Memory B cell (primary cell): Measurements from ENCODE around the gene RNF217.

Experiments
- ATAC-seq: fragments of 150-1000 bp; cut with Tn5 transposase; 2 replicates; pipeline ENCODE4 v1.10.0; 2021; ENCODE audit warnings: low read depth, mild to moderate bottlenecking, moderate library complexity
- DNase-seq, 2 donors: peaks; one replicate each; pipeline ENCODE4 v3.0.0; 2022; ENCODE audit warnings: low spot score in 2 of 2
- H3K27ac Mint-ChIP-seq: one replicate; pipeline ENCODE4 v1.8.0; 2022; ENCODE audit warnings: mild to moderate bottlenecking, moderate library complexity, mixed read lengths
- H3K27me3 Mint-ChIP-seq: one replicate; pipeline ENCODE4 v1.8.0; 2022; ENCODE audit warnings: mixed read lengths
- H3K36me3 Mint-ChIP-seq: one replicate; pipeline ENCODE4 v1.8.0; 2022; ENCODE audit warnings: mild to moderate bottlenecking, mixed read lengths
- H3K4me1 Mint-ChIP-seq: one replicate; pipeline ENCODE4 v1.8.0; 2022; ENCODE audit warnings: mixed read lengths
- H3K4me3 Mint-ChIP-seq: one replicate; pipeline ENCODE4 v1.8.0; 2022; ENCODE audit warnings: mild to moderate bottlenecking, moderate library complexity, mixed read lengths
- H3K9me3 Mint-ChIP-seq: one replicate; pipeline ENCODE4 v1.8.0; 2022; ENCODE audit warnings: mixed read lengths

Gene RNF217

GRCh38 chr6:125082908-125083683 is 120.9 kb downstream of the RNF217 start:
- no peaks in the 10 kb centered on the region for H3K4me1 Mint-ChIP-seq
- H3K27me3 Mint-ChIP-seq = no peaks in the 10 kb centered on the region
- ATAC-seq = no peak
- H3K9me3 Mint-ChIP-seq = no peaks in the 10 kb centered on the region
- no peak for DNase-seq
- H3K36me3 Mint-ChIP-seq = no peaks in the 10 kb centered on the region
- H3K4me3 Mint-ChIP-seq = no peak overlapping the region
- H3K27ac Mint-ChIP-seq = no peak overlapping the region

- no peaks in the 10 kb centered on the region for H3K36me3 Mint-ChIP-seq
- DNase-seq (no peak), ATAC-seq (no peak)
- H3K4me1 Mint-ChIP-seq = no peaks in the 10 kb centered on the region
- H3K9me3 Mint-ChIP-seq = no peaks in the 10 kb centered on the region
- no peak overlapping the region for H3K27ac Mint-ChIP-seq
- H3K4me3 Mint-ChIP-seq = no peak overlapping the region
- no peaks in the 10 kb centered on the region for H3K27me3 Mint-ChIP-seq
Measured at GRCh38 chr6:125083684-125083990, 121.4 kb downstream of the RNF217 start.

GRCh38 chr6:125086716-125087115 is 124.5 kb downstream of the RNF217 start:
- no peaks in the 10 kb centered on the region for H3K36me3 Mint-ChIP-seq
- DNase-seq (no peak), ATAC-seq (no peak)
- H3K9me3 Mint-ChIP-seq = no peaks in the 10 kb centered on the region
- no peaks in the 10 kb centered on the region for H3K4me1 Mint-ChIP-seq
- no peak overlapping the region for H3K27ac Mint-ChIP-seq
- H3K27me3 Mint-ChIP-seq = no peaks in the 10 kb centered on the region
- H3K4me3 Mint-ChIP-seq = no peak overlapping the region

DNA sequence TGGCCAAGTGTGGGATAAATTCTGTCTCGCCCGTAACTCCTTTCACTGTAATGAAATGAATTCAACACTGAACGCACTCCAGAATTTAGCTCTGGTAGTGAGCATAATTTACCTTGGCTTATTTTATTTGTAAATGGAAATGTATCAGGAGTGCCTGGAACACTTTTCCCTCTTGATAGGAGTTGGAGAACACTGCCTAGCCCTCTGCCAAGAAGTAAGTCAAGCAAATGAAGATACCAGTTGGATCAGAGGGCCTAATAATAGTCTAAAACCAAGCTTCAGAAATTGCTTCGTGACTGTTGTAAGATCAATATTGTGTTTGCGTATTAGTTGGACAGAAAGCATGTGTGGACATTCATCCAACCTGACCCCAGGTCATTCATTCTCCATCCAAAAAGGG is 126.7 kb downstream of the RNF217 start:
- no peak overlapping the region for H3K27ac Mint-ChIP-seq
- no peaks in the 10 kb centered on the region for H3K27me3 Mint-ChIP-seq
- H3K9me3 Mint-ChIP-seq = no peaks in the 10 kb centered on the region
- no peak for ATAC-seq
- DNase-seq = no peak
- no peaks in the 10 kb centered on the region for H3K4me1 Mint-ChIP-seq
- H3K36me3 Mint-ChIP-seq = no peaks in the 10 kb centered on the region
- H3K4me3 Mint-ChIP-seq = no peak overlapping the region

DNA sequence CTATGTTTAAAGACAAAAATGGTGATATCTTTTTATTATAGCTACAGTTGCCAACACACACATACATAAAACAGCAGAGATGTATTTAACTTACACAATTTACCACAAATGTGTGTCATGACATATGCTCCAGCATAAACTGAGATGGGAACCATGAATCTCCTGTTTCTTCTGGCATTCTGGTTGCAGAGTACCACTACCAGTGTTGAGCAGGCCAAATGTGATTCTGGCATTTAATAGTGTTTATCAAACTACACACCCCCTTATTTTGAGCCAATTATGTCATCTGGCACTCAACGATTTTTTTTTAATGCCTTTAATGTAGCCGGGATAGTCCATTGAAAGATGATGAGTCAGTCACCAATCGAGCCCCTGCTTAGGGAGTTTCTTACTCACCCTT is 132.3 kb downstream of the RNF217 start:
- no peaks in the 10 kb centered on the region for H3K36me3 Mint-ChIP-seq
- no peaks in the 10 kb centered on the region for H3K9me3 Mint-ChIP-seq
- no peak for ATAC-seq
- no peak overlapping the region for H3K4me3 Mint-ChIP-seq
- H3K4me1 Mint-ChIP-seq = no peaks in the 10 kb centered on the region
- no peak overlapping the region for H3K27ac Mint-ChIP-seq
- no peak for DNase-seq
- peaks cover 4% of the 10 kb centered on the region for H3K27me3 Mint-ChIP-seq

DNA sequence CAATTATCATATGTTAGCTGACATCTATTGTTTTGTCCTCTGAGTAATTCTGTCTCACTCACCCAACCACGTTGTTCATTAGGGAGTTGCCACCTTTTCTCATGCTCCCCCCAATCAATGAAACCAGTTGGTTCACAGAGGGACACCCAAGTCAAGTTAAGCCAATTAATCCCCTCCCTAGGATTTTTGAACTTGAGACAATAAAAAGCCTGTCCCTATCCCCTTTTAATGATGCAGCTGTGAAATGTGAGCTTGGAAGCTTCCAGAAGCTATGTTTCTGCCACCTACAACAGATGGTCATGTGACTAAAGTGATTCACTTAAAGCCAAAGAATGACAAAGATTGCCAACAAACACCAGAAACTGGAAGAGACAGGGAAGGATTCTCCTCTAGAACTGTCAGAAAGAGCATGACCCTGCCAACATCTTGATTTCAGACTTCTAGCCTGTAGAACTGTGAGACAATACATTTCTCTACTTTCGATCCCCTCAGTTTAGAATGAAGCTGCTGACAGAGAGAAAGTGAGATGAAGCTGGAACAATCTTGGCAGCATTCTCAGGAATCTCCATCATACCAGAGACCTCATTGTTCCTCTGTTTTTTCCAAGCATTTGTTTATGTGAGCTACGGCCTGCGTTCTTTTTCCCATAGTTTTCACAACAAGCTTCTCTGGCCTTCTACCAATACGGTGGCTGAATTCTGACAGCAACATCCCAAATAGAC is 133.5 kb downstream of the RNF217 start:
- H3K4me1 Mint-ChIP-seq = no peaks in the 10 kb centered on the region
- H3K4me3 Mint-ChIP-seq = no peak overlapping the region
- no peak overlapping the region for H3K27ac Mint-ChIP-seq
- H3K27me3 Mint-ChIP-seq = peaks cover 5% of the 10 kb centered on the region
- ATAC-seq (no peak), DNase-seq (no peak)
- H3K36me3 Mint-ChIP-seq = no peaks in the 10 kb centered on the region
- no peaks in the 10 kb centered on the region for H3K9me3 Mint-ChIP-seq

GRCh38 chr6:125097186-125097585 is 134.9 kb downstream of the RNF217 start:
- no peaks in the 10 kb centered on the region for H3K4me1 Mint-ChIP-seq
- DNase-seq (no peak), ATAC-seq (no peak)
- no peak overlapping the region for H3K27ac Mint-ChIP-seq
- H3K27me3 Mint-ChIP-seq = peaks cover 8% of the 10 kb centered on the region
- H3K4me3 Mint-ChIP-seq = no peak overlapping the region
- H3K36me3 Mint-ChIP-seq = no peaks in the 10 kb centered on the region
- H3K9me3 Mint-ChIP-seq = no peaks in the 10 kb centered on the region

GRCh38 chr6:125098253-125098652 is 136.0 kb downstream of the RNF217 start:
- Mint-ChIP-seq H3K36me3 (no peaks in the 10 kb centered on the region), H3K4me3 (no peak overlapping the region), H3K27ac (no peak overlapping the region), H3K27me3 (peaks cover 8% of the 10 kb centered on the region), H3K4me1 (no peaks in the 10 kb centered on the region), H3K9me3 (no peaks in the 10 kb centered on the region)
- ATAC-seq = no peak
- DNase-seq = no peak

DNA sequence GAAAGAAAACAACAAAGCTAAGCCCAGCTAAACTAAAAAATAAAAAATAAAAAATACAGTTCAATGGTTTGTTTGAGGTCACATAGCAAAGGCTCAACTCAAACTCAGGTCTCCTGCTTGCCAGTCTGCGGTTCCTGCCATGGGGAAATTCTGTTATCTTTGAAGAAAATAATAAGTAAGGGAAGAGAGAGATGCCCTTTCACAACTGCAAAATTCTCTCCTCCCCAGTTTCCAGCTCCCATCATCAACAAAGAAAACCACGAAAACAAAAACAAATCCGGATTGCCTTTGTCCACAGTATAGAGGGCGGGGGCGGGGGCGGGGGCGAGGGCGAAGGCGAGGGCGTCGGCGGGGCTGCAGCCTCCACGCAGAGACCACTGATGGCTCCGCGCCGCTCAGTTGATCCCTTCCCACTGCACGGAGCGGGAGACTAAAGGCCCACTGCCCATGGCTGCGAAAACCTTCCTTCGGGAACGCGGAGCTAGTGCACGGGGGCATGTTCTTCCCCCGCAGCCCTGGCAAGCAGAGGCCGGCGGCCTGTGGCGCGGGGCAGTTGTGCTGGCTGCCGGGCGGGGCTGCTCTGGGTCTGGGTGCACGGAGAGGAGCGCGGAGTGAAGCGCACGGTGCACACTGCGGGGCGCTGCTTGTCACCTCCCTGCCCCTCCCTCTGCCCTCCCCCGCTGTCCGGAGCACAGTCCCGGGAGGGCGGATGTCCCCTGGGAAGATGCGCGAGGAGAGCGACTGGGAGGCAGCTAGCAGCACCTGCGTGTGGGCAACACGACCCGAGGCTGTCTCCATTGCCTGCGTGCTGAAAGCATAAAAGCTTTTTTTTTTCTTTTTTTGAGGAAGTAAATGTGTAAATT is 137.2 kb downstream of the RNF217 start:
- peak in 1 of 2 donors; percentile 14 for DNase-seq
- peaks cover 8% of the 10 kb centered on the region for H3K27me3 Mint-ChIP-seq
- peak overlapping the region; percentile 16 for H3K4me3 Mint-ChIP-seq

GRCh38 chr6:125100074-125100652 is 137.9 kb downstream of the RNF217 start:
- Mint-ChIP-seq H3K27ac (no peak overlapping the region), H3K27me3 (peaks cover 8% of the 10 kb centered on the region), H3K9me3 (no peaks in the 10 kb centered on the region), H3K4me3 (no peak overlapping the region), H3K36me3 (no peaks in the 10 kb centered on the region), H3K4me1 (no peaks in the 10 kb centered on the region)
- DNase-seq (no peak), ATAC-seq (no peak)

More for the DNA sequence above, 137.2 kb downstream of the RNF217 start:
- Mint-ChIP-seq H3K36me3 (no peaks in the 10 kb centered on the region), H3K9me3 (no peaks in the 10 kb centered on the region), H3K27ac (no peak overlapping the region), H3K4me1 (no peaks in the 10 kb centered on the region)
- no peak for ATAC-seq

GRCh38 chr6:125101128-125101527 is 138.9 kb downstream of the RNF217 start:
- no peak for ATAC-seq
- no peaks in the 10 kb centered on the region for H3K36me3 Mint-ChIP-seq

GRCh38 chr6:125101631-125102030 is 139.4 kb downstream of the RNF217 start:
- H3K4me1 Mint-ChIP-seq = no peaks in the 10 kb centered on the region
- no peak for DNase-seq
- H3K9me3 Mint-ChIP-seq = no peaks in the 10 kb centered on the region
- no peaks in the 10 kb centered on the region for H3K36me3 Mint-ChIP-seq
- peaks cover 8% of the 10 kb centered on the region for H3K27me3 Mint-ChIP-seq
- no peak overlapping the region for H3K27ac Mint-ChIP-seq
- H3K4me3 Mint-ChIP-seq = no peak overlapping the region
- no peak for ATAC-seq

More at GRCh38 chr6:125101128-125101527, 138.9 kb downstream of the RNF217 start:
- H3K4me3 Mint-ChIP-seq = no peak overlapping the region
- H3K4me1 Mint-ChIP-seq = no peaks in the 10 kb centered on the region
- no peak for DNase-seq
- no peak overlapping the region for H3K27ac Mint-ChIP-seq
- H3K9me3 Mint-ChIP-seq = no peaks in the 10 kb centered on the region
- H3K27me3 Mint-ChIP-seq = peaks cover 8% of the 10 kb centered on the region

GRCh38 chr6:125102411-125102810 is 140.2 kb downstream of the RNF217 start:
- Mint-ChIP-seq H3K4me1 (no peaks in the 10 kb centered on the region), H3K36me3 (no peaks in the 10 kb centered on the region), H3K27me3 (peaks cover 7% of the 10 kb centered on the region), H3K9me3 (no peaks in the 10 kb centered on the region), H3K4me3 (no peak overlapping the region), H3K27ac (no peak overlapping the region)
- ATAC-seq (no peak), DNase-seq (no peak)

DNA sequence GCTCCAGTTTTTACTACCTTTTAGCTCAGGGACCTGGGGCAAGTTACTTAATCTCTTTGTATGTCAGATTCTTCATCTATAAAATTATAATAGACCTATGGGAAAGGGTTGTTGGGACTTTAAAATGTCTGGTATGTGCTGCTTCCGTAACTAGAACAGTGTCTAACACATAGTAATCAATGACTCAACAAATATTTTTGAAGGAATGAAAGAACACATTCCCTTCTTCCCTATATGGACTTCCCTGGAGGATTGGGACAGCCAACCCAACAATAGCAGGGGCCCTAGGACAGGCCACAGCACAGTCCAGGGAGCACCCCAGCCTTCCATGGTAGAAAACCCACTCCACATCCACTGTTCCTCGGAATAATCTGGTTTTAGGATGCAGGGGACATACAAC is 140.7 kb downstream of the RNF217 start:
- Mint-ChIP-seq H3K27ac (no peak overlapping the region), H3K4me1 (no peaks in the 10 kb centered on the region), H3K27me3 (peaks cover 7% of the 10 kb centered on the region), H3K36me3 (no peaks in the 10 kb centered on the region), H3K9me3 (no peaks in the 10 kb centered on the region), H3K4me3 (no peak overlapping the region)
- ATAC-seq = no peak
- no peak for DNase-seq
